Measurements from ENCODE around the gene TMED1. TPM values are rescaled to one million over a fixed set of nuclear protein-coding genes. Genes with fewer than 3 reads are reported as not detected.
"Not testable (repeated sequence)": the region's sequence is repeated elsewhere in the genome, so short reads cannot be mapped to it uniquely, and the experiment has no call there.

TMED1 gene
- total and polyA plus RNA-seq, 9 of the 15 experiments (the other 6 are each of a cell fraction or from before 2014, with no cell fraction given), result 0.86 to 30.2 (median 23.5) TPM

GRCh38 chr19:10870501-10870954 lies 34.5 kb upstream of the TMED1 start (continued):
- TF ChIP-seq HSF4 (CRISPR knock-in tag; IDR thresholded peaks at IDR 0.05; ENCODE audit: borderline replicate concordance) (no peak), JUND (IDR thresholded peaks at IDR 0.05; ENCODE audit: borderline replicate concordance, low read depth, low read length) (0 out of 2 replicates have a peak, but pooled peaks have one; percentile 2), JUND (tag; IDR thresholded peaks at IDR 0.05; ENCODE audit: borderline replicate concordance, low read depth, low read length) (no peak), NFRKB (IDR thresholded peaks at IDR 0.05; ENCODE audit: low read depth) (peak; percentile 84), PHF21A (IDR thresholded peaks at IDR 0.05; ENCODE audit: borderline replicate concordance, low read depth) (no peak), RBM17 (IDR thresholded peaks at IDR 0.05; ENCODE audit: borderline replicate concordance, low read depth, low read length) (no peak), TEAD2 (tag; IDR thresholded peaks at IDR 0.05) (no peak), SUPT5H (IDR thresholded peaks at IDR 0.05) (peak; percentile 72), TAL1 (IDR thresholded peaks at IDR 0.05) (peak; percentile 76), POLR2B (IDR thresholded peaks at IDR 0.05; ENCODE audit: low read depth, partially characterized antibody) (peak; percentile 70), TRIM24 (IDR thresholded peaks at IDR 0.05) (peak; percentile 43 to 68; a peak in 2 of 4 replicates), RCOR1 (IDR thresholded peaks at IDR 0.05; ENCODE audit: borderline replicate concordance in 1 of 2, low read depth in 2 of 2, low read length in 2 of 2) (no peak; a peak in 1 of 4 replicates)

GRCh38 chr19:10869872-10870311 lies 33.9 kb upstream of the TMED1 start:
- 85% methylated on average over 11 of the region's 11 CpGs for whole genome bisulfite sequencing (ENCODE audit: insufficient coverage, low coverage, missing lambda C conversion rate)
- Histone ChIP-seq H3K79me2 (ENCODE audit: control insufficient read depth, insufficient read depth, low read length) (peaks cover 33% of the 10 kb centered on the region), H3K4me1 (replicated peaks in 1 of 2; ENCODE audit: control insufficient read depth in 2 of 2, insufficient read depth in 2 of 2, low read length in 2 of 2) (peaks cover 8 to 38% of the 10 kb centered on the region in 2 experiments), H3K9ac (ENCODE audit: insufficient read depth in 1 of 2, low read depth in 2 of 2, low read length in 2 of 2) (peak overlapping the region in 1 of 2 experiments; percentile 63; a peak in 1 of 4 replicates), H2AFZ (ENCODE audit: low read depth, low read length) (0 out of 2 replicates have a peak overlapping the region, but pooled peaks have one; percentile 20)
- H3K36me3 ChIP-seq (ENCODE audit: control insufficient read depth, insufficient read depth, low read length); H4K20me1 ChIP-seq (replicated peaks; ENCODE audit: control insufficient read depth, insufficient read depth, low read length); H3K4me2 ChIP-seq (ENCODE audit: insufficient read depth, low read length); H3K9me3 ChIP-seq (replicated peaks; ENCODE audit: control insufficient read depth, insufficient read depth, low read depth, low read length); ATAC-seq; H3K9me1 ChIP-seq (ENCODE audit: control insufficient read depth, insufficient read depth, low read length); FAIRE-seq; H3K27ac ChIP-seq (ENCODE audit: extremely low read depth, low read depth, low read length); H3K4me3 ChIP-seq; CTCF ChIA-PET (ENCODE audit: low intra/inter-chr PET ratio); H3K27me3 ChIP-seq (ENCODE audit: control insufficient read depth in 2 of 2, insufficient read depth in 2 of 2, low read length in 2 of 2); in situ Hi-C loops (cut with MboI); BruUV-seq (replicated peaks); DNase-seq (ENCODE audit: extremely low read depth in 1 of 4, low spot score in 3 of 4): not testable (repeated sequence)
- intact Hi-C loops (cut with micrococcal nuclease), result loop anchor here (5.0 kb wide), 1 partner anchor 57 kb away; the partner anchor contains the start of genes TIMM29 and YIPF2
- POLR2A ChIA-PET, result interaction anchor here (0.6 kb wide), 2 partner anchors 223 to 261 kb away, joined by 3 to 4 read pairs; no protein-coding TSS in a partner anchor

All from K562 (cell line).